ENCODE results near the gene GLI3.

DNA sequence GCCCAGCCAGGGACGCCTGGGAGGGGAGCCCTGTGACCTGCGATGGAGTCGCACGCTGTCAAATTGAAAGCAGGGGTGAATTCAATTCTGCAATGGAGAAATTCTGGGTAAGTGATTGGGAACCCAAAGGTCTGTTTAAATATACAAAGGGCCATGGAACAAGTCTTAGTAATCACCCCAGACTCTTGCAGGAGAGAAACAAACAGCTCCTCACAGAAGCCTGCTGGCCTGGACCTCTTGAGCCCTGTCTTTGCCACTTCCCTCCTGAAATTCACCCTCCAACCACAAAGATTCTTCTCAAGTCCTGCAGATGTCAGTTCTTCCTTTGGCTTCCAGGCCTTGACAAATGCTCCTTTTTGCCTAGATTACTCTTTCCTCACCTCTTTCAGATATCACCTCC is 97.3 kb downstream of the GLI3 start:
- TF ChIP-seq POLR2AphosphoS5 (IDR thresholded peaks at IDR 0.05; ENCODE audit: low read depth, low read length): no peak
- TF ChIP-seq, protein P1, sequence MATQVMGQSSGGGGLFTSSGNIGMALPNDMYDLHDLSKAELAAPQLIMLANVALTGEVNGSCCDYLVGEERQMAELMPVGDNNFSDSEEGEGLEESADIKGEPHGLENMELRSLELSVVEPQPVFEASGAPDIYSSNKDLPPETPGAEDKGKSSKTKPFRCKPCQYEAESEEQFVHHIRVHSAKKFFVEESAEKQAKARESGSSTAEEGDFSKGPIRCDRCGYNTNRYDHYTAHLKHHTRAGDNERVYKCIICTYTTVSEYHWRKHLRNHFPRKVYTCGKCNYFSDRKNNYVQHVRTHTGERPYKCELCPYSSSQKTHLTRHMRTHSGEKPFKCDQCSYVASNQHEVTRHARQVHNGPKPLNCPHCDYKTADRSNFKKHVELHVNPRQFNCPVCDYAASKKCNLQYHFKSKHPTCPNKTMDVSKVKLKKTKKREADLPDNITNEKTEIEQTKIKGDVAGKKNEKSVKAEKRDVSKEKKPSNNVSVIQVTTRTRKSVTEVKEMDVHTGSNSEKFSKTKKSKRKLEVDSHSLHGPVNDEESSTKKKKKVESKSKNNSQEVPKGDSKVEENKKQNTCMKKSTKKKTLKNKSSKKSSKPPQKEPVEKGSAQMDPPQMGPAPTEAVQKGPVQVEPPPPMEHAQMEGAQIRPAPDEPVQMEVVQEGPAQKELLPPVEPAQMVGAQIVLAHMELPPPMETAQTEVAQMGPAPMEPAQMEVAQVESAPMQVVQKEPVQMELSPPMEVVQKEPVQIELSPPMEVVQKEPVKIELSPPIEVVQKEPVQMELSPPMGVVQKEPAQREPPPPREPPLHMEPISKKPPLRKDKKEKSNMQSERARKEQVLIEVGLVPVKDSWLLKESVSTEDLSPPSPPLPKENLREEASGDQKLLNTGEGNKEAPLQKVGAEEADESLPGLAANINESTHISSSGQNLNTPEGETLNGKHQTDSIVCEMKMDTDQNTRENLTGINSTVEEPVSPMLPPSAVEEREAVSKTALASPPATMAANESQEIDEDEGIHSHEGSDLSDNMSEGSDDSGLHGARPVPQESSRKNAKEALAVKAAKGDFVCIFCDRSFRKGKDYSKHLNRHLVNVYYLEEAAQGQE (IDR thresholded peaks at IDR 0.05; ENCODE audit: insufficient read depth in 1 of 2, low read depth in 2 of 2, low read length in 2 of 2): no peak
- no peak for TF ChIP-seq TAF1 (IDR thresholded peaks at IDR 0.05; ENCODE audit: borderline replicate concordance, insufficient read depth, low read length)
